BE2C (cell line): ENCODE data around the gene ASAP2.

ENCODE experiments used
- DNase-seq: peaks from one replicate; pipeline ENCODE4 v3.0.0-alpha.2; 2020
- H3K27me3 ChIP-seq: fragments of 250-450 bp; sonication (Bioruptor Pico); 2 replicates; pipeline ENCODE4 v1.5.1; 2020; ENCODE audit warnings: mild to moderate bottlenecking
- H3K36me3 ChIP-seq: fragments of 250-450 bp; sonication (Bioruptor Pico); 2 replicates; pipeline ENCODE4 v1.5.1; 2020; ENCODE audit warnings: mild to moderate bottlenecking
- H3K4me1 ChIP-seq: fragments of 250-450 bp; sonication (Bioruptor Pico); 2 replicates; pipeline ENCODE4 v1.5.1; 2020
- H3K4me3 ChIP-seq: 2 replicates; pipeline ENCODE4 v1.5.1; 2011; ENCODE audit warnings: low read depth, low read length
- H3K9me3 ChIP-seq: fragments of 250-450 bp; sonication (Bioruptor Pico); 2 replicates; pipeline ENCODE4 v1.5.1; 2020
- TF ChIP-seq, protein P1 (sequence below): IDR thresholded peaks from 2 replicates; pipeline ENCODE4 v1.5.1; 2012; ENCODE audit warnings: mild to moderate bottlenecking, low read depth, low read length

ASAP2 gene

DNA sequence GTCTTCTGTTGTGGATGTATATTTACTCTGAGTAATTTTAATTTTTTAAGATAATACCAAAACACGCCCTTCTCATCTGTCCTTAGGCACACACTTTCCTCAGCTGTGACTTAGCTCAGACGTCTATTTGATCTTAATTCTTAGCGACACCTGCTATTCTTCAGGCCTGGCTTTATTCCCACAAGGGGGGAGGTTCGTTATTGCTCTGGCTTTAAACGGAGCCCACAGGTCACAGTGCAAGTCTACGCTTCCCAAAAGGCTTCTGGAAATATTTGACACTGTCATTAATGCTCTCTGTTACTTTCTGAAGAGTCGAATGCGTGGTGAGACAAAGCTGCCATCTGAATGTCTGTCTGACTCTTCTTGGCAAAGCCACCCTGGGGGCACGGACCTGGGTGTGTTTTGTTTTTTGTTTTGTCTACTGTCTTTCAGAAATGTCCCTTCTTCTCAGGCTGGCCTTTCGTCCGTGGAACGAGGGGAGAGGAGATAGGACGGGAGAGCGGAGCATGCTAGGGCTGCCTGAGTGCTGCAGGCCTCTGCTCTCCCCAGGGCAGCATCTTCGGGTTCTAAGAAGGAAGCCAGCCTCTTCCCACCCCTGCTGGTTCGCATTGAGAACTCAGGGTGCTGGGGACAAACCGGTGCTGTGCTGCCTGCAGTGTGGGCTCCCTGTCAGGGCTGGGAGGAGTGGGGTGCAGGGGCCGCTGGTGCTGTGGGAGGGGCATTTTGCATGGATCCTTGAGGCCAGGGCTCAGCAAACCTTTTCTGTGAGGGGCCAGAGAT, 61.9 kb downstream of the ASAP2 start:
- DNase-seq, result no peak
- Histone ChIP-seq H3K9me3 (no peaks in the 10 kb centered on the region; the same call in 1 of the 2 replicates), H3K36me3 (no peaks in the 10 kb centered on the region), H3K4me3 (no peak overlapping the region), H3K27me3 (no peaks in the 10 kb centered on the region), H3K4me1 (peaks cover 3% of the 10 kb centered on the region; the same call in 1 of the 2 replicates)
- TF ChIP-seq, protein P1, sequence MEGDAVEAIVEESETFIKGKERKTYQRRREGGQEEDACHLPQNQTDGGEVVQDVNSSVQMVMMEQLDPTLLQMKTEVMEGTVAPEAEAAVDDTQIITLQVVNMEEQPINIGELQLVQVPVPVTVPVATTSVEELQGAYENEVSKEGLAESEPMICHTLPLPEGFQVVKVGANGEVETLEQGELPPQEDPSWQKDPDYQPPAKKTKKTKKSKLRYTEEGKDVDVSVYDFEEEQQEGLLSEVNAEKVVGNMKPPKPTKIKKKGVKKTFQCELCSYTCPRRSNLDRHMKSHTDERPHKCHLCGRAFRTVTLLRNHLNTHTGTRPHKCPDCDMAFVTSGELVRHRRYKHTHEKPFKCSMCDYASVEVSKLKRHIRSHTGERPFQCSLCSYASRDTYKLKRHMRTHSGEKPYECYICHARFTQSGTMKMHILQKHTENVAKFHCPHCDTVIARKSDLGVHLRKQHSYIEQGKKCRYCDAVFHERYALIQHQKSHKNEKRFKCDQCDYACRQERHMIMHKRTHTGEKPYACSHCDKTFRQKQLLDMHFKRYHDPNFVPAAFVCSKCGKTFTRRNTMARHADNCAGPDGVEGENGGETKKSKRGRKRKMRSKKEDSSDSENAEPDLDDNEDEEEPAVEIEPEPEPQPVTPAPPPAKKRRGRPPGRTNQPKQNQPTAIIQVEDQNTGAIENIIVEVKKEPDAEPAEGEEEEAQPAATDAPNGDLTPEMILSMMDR, result no peak

GRCh38 chr2:9269295-9269694, 62.7 kb downstream of the ASAP2 start:
- Histone ChIP-seq H3K4me1 (no peaks in the 10 kb centered on the region), H3K36me3 (no peaks in the 10 kb centered on the region), H3K27me3 (no peaks in the 10 kb centered on the region), H3K4me3 (no peak overlapping the region), H3K9me3 (no peaks in the 10 kb centered on the region; the same call in 1 of the 2 replicates)
- DNase-seq, result no peak
- TF ChIP-seq, protein P1, result no peak

DNA sequence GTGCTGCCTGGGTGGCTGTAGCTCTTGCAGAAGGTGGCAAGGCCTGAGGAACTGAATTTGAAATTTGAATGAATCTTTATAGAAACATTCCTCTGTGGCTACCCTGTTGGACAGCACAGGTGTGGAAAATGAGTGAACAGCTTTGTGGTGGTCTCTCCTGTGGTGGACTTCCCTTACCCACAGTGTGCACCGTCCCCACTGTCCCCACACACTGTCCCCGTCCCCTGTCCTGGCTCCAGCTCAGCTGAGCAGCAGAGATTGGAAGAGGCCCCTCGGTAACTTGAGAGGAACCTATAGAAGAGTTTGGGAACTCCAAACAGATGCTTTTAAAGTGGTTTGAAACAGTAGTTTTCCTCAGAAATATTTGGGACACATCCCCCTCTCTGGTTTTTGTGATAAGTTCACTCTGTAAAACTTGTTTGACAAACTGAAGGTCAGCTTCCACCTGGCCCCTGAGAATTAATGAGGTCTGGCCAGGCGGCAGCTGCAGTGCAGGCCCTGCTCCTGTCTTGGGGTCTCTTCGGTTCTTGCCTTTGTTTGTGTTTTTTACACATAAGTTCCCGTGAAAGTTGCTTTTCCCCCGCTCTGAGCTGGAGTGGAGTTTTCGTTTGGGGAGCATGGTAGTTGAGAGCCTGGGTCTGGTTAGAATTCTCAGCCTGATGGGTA, 63.2 kb downstream of the ASAP2 start:
- Histone ChIP-seq H3K4me1 (no peaks in the 10 kb centered on the region), H3K36me3 (no peaks in the 10 kb centered on the region), H3K27me3 (no peaks in the 10 kb centered on the region), H3K4me3 (no peak overlapping the region), H3K9me3 (no peaks in the 10 kb centered on the region; the same call in 1 of the 2 replicates)
- TF ChIP-seq, protein P1, result no peak
- no peak for DNase-seq

DNA sequence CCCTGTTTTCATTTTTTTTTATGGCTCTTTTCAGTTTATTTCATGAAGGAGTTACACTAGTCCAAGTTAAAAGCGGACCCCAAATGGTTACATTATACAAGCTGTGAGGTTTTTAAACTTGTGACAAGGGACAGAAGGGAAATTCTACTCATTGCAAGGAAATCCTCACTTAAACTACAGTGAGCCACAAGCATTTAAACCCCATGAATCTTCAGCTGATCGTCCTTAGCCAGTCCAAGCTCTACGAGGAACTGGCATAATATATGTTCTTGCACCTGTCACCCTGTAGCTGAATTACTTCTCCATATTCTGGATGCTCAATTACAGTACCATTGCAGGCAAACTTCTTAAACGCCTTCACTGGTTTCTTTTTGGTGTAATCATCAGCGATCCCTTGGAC, 64.5 kb downstream of the ASAP2 start:
- Histone ChIP-seq H3K27me3 (no peaks in the 10 kb centered on the region), H3K9me3 (no peaks in the 10 kb centered on the region; the same call in 1 of the 2 replicates), H3K4me3 (no peak overlapping the region), H3K36me3 (no peaks in the 10 kb centered on the region), H3K4me1 (no peaks in the 10 kb centered on the region)
- TF ChIP-seq, protein P1, result no peak
- DNase-seq, result no peak

DNA sequence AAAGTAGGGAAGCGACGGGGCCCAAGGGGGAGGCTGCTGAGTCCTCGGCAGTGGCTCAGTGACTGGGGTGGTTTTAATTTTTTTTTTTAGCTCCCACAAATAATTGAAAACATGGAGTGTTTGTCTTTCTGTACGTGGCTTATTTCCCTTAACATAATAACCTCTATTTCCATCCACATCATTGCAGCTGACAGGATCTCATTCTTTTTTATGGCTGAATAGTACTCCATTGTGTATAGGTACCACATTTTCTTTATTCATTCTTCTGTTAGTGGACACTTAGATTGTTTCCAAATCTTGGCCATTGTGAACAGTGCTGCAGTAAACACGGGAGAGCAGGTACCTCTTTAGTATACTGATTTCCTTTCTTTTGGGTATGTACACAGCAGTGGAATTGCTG, 65.1 kb downstream of the ASAP2 start:
- TF ChIP-seq, protein P1, result no peak
- Histone ChIP-seq H3K9me3 (no peaks in the 10 kb centered on the region; the same call in 1 of the 2 replicates), H3K36me3 (no peaks in the 10 kb centered on the region), H3K27me3 (no peaks in the 10 kb centered on the region), H3K4me1 (peaks cover 1% of the 10 kb centered on the region), H3K4me3 (no peak overlapping the region)
- no peak for DNase-seq
